Measurements from ENCODE around the gene TOR1AIP2. TPM values are rescaled to one million over a fixed set of nuclear protein-coding genes. Genes with fewer than 3 reads are reported as not detected.

TOR1AIP2 gene
- polyA plus RNA-seq, 2 of the 4 experiments (the other 2 are of a cell fraction): 17.1 to 35.0 TPM

- TF ChIP-seq REST (IDR thresholded peaks at IDR 0.05) (no peak), MAFK (IDR thresholded peaks at IDR 0.05; ENCODE audit: partially characterized antibody) (no peak)
Measured at GRCh38 chr1:179826626-179827280, 50.9 kb downstream of the TOR1AIP2 start (continued).

- TF ChIP-seq NFE2L2 (conservative IDR thresholded peaks at IDR 0.05; ENCODE audit: low read length): no peak
- TF ChIP-seq PHF8 (IDR thresholded peaks at IDR 0.05; ENCODE audit: borderline replicate concordance, low read depth): no peak
- TF ChIP-seq MAX (IDR thresholded peaks at IDR 0.05): no peak
- TF ChIP-seq ZNF302 (CRISPR knock-in tag; IDR thresholded peaks at IDR 0.05): no peak
- no peak for TF ChIP-seq NPAS2 (CRISPR knock-in tag; IDR thresholded peaks at IDR 0.05; ENCODE audit: borderline replicate concordance)
- no peak for TF ChIP-seq BCL3 (IDR thresholded peaks at IDR 0.05)
- no peak for TF ChIP-seq USF2 (IDR thresholded peaks at IDR 0.05)
- TF ChIP-seq EP300 (IDR thresholded peaks at IDR 0.05): no peak
- no peak for TF ChIP-seq RCOR1 (IDR thresholded peaks at IDR 0.05; ENCODE audit: low read depth, low read length)
- TF ChIP-seq EHMT2 (IDR thresholded peaks at IDR 0.05; ENCODE audit: low read depth): no peak
- no peak for TF ChIP-seq E2F6 (IDR thresholded peaks at IDR 0.05; ENCODE audit: borderline replicate concordance, low read depth)
- TF ChIP-seq CBX8 (IDR thresholded peaks at IDR 0.05): no peak
- no peak for TF ChIP-seq HOXA7 (CRISPR knock-in tag; IDR thresholded peaks at IDR 0.05)
- no peak for TF ChIP-seq NR3C1 (IDR thresholded peaks at IDR 0.05)
- no peak for TF ChIP-seq ATOH8 (CRISPR knock-in tag; IDR thresholded peaks at IDR 0.05; ENCODE audit: low read depth)
- no peak for TF ChIP-seq FOSB (CRISPR knock-in tag; IDR thresholded peaks at IDR 0.05)
- no peak for TF ChIP-seq RARB (CRISPR knock-in tag; IDR thresholded peaks at IDR 0.05)
- ATAC-seq: peak in 1 of 2 experiments; percentile 25; a peak in 3 of 6 replicates
- CTCF ChIA-PET: interaction anchor here (1.2 to 5.1 kb wide), 3 partner anchors 11 to 16 kb away, joined by 5 to 27 read pairs (median 14); no protein-coding TSS in a partner anchor
Measured at GRCh38 chr1:179825798-179826460, 51.7 kb downstream of the TOR1AIP2 start.

More at GRCh38 chr1:179825798-179826460, 51.7 kb downstream of the TOR1AIP2 start:
- WGBS (ENCODE audit: missing lambda C conversion rate): 76% methylated on average over 13 of the region's 13 CpGs
- Histone ChIP-seq H3K9me3 (no peaks in the 10 kb centered on the region), H3K4me2 (no peak overlapping the region), H3K4me1 (no peaks in the 10 kb centered on the region), H3K4me3 (no peak overlapping the region), H3K27ac (no peak overlapping the region)
- POLR2A ChIA-PET: no interaction called here
- FAIRE-seq: no peak
- DNase-seq (ENCODE audit: low read depth in 1 of 2, low spot score in 1 of 2): no peak

Measured in A549 (cell line).